PC-3 (cell line): Measurements from ENCODE around the gene SUMF2. TPM values are rescaled to one million over a fixed set of nuclear protein-coding genes. Genes with fewer than 3 reads are reported as not detected.
"Not testable (repeated sequence)": the region's sequence is repeated elsewhere in the genome, so short reads cannot be mapped to it uniquely, and the experiment has no call there.

Source experiments
- ATAC-seq: fragments of 200-7000 bp; cut with Tn5 transposase; 2 replicates; pipeline ENCODE4 v1.9.1; 2020; ENCODE audit warnings: mild to moderate bottlenecking, moderate library complexity
- BruUV-seq: library from RNA; stranded (reverse); fragments of 400-500 nt; replicated peaks from 2 replicates; lab custom pipeline; 2021; lab: Mats Ljungman, UMichigan
- CTCF ChIA-PET: fragments of 300-600 bp; sonication (Branson Sonifier 250); formaldehyde crosslinking; loops from one replicate; lab custom pipeline; 2022; ENCODE audit warnings: antibody characterized with exemption; lab: Charles Lee
- POLR2A ChIA-PET: fragments of 300-600 bp; sonication (Branson Sonifier 250); formaldehyde crosslinking; loops from one replicate; lab custom pipeline; 2022; ENCODE audit warnings: antibody characterized with exemption; ENCODE audit not compliant: unreplicated experiment; lab: Charles Lee
- DNase-seq: peaks from one replicate; pipeline ENCODE4 v3.0.0-alpha.2; 2015
- H2AFZ ChIP-seq: fragments of 300-600 bp; sonication (generic); 2 replicates; pipeline ENCODE4 v1.6.0; 2016; ENCODE audit warnings: antibody characterized with exemption, low read length
- H3F3A ChIP-seq: fragments of 300-600 bp; sonication (generic); one replicate; pipeline ENCODE4 v1.6.0; 2017; ENCODE audit warnings: antibody characterized with exemption, low read length, control low read depth, mild to moderate bottlenecking; ENCODE audit not compliant: unreplicated experiment
- H3K27ac ChIP-seq: fragments of 300-600 bp; sonication (generic); 2 replicates; pipeline ENCODE4 v1.5.1; 2016; ENCODE audit warnings: mild to moderate bottlenecking, low read length
- H3K27me3 ChIP-seq: fragments of 300-600 bp; sonication (generic); 2 replicates; pipeline ENCODE4 v1.6.1; 2016; ENCODE audit warnings: low read length, mixed read lengths
- H3K36me3 ChIP-seq: fragments of 300-600 bp; sonication (generic); 2 replicates; pipeline ENCODE4 v1.6.1; 2016; ENCODE audit warnings: low read depth, mixed run types, low read length, mixed read lengths
- H3K4me1 ChIP-seq: fragments of 300-600 bp; sonication (generic); 2 replicates; pipeline ENCODE4 v1.5.1; 2016; ENCODE audit warnings: low read length; ENCODE audit not compliant: insufficient read depth
- H3K4me2 ChIP-seq: fragments of 300-600 bp; sonication (generic); 2 replicates; pipeline ENCODE4 v1.6.0; 2016; ENCODE audit warnings: low read length
- H3K4me3 ChIP-seq: fragments of 300-600 bp; sonication (generic); 2 replicates; pipeline ENCODE4 v1.5.1; 2016; ENCODE audit warnings: mild to moderate bottlenecking, low read length, mixed read lengths
- H3K79me2 ChIP-seq: fragments of 300-600 bp; sonication (generic); 2 replicates; pipeline ENCODE4 v1.6.1; 2017; ENCODE audit warnings: low read length, mixed read lengths
- H3K9ac ChIP-seq: fragments of 300-600 bp; sonication (generic); 2 replicates; pipeline ENCODE4 v1.6.0; 2016; ENCODE audit warnings: mild to moderate bottlenecking, low read length
- H3K9me2 ChIP-seq: fragments of 300-600 bp; sonication (generic); replicated peaks from 2 replicates; pipeline ENCODE4 v1.6.1; 2016; ENCODE audit warnings: mixed run types, low read length, mixed read lengths
- H3K9me3 ChIP-seq: fragments of 300-600 bp; sonication (generic); 2 replicates; pipeline ENCODE4 v1.6.1; 2016; ENCODE audit warnings: low read length, mixed read lengths
- H4K20me1 ChIP-seq: fragments of 300-600 bp; sonication (generic); 2 replicates; pipeline ENCODE4 v1.6.1; 2016; ENCODE audit warnings: low read length, mixed read lengths
- EZH2 ChIP-seq: fragments of 300-600 bp; sonication (generic); IDR thresholded peaks from one replicate; pipeline ENCODE4 v1.6.1; 2017; ENCODE audit warnings: antibody characterized with exemption, mild to moderate bottlenecking, low read length; ENCODE audit not compliant: unreplicated experiment
- EZH2phosphoT487 ChIP-seq: fragments of 300-600 bp; sonication (generic); IDR thresholded peaks from 2 replicates; pipeline ENCODE4 v1.6.1; 2018; ENCODE audit warnings: mild to moderate bottlenecking, antibody characterized with exemption, low read length, borderline replicate concordance
- intact Hi-C: fragments of 100-400 bp; cut with micrococcal nuclease; formaldehyde crosslinking; loops from 2 replicates; pipeline ENCODE4 v1.9.0; 2023
- total RNA-seq: library from RNA; depleted of rRNA; stranded (reverse); fragments of >200 nt; gene quantifications from 2 replicates; pipeline ENCODE4 v1.2.3, GENCODE V29; 2014
- TF ChIP-seq, protein P1 (sequence below): fragments of 300-600 bp; sonication (generic); conservative IDR thresholded peaks from 2 replicates; pipeline ENCODE4 v1.5.1; 2017; ENCODE audit warnings: antibody characterized with exemption, low read depth, mild to moderate bottlenecking, low read length

SUMF2 gene
- total RNA-seq, 1 experiment from 2014 or later = 65.6 TPM

DNA sequence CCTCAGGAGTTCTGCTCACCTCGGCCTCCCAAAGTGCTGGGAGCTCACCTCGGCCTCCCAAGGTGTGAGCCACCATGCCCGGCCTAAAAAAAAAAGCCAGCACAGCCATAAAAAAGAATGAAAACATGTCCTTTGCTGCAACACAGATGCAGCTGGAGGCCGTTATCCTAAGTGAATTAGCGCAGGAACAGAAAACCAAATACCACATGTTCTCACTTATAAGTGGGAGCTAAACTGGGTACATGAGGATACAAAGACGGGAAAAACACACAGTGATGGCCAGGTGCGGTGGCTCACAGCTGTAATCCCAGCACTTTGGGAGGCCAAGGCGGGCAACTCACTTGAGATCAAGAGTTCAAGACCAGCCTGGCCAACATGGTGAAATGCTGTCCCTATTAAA, 33.7 kb upstream of the SUMF2 start:
- ATAC-seq = no peak
- Histone ChIP-seq H3F3A (no peaks in the 10 kb centered on the region), H3K79me2 (peaks cover 6% of the 10 kb centered on the region), H3K36me3 (no peaks in the 10 kb centered on the region; the same call in 1 of the 2 replicates), H3K9ac (no peak overlapping the region), H3K4me2 (no peak overlapping the region), H3K9me3 (no peaks in the 10 kb centered on the region), H4K20me1 (no peaks in the 10 kb centered on the region), H3K9me2 (no peaks in the 10 kb centered on the region), H3K4me1 (no peaks in the 10 kb centered on the region), H3K4me3 (no peak overlapping the region), H2AFZ (no peak overlapping the region), H3K27me3 (no peaks in the 10 kb centered on the region), H3K27ac (no peak overlapping the region)
- TF ChIP-seq, protein P1, sequence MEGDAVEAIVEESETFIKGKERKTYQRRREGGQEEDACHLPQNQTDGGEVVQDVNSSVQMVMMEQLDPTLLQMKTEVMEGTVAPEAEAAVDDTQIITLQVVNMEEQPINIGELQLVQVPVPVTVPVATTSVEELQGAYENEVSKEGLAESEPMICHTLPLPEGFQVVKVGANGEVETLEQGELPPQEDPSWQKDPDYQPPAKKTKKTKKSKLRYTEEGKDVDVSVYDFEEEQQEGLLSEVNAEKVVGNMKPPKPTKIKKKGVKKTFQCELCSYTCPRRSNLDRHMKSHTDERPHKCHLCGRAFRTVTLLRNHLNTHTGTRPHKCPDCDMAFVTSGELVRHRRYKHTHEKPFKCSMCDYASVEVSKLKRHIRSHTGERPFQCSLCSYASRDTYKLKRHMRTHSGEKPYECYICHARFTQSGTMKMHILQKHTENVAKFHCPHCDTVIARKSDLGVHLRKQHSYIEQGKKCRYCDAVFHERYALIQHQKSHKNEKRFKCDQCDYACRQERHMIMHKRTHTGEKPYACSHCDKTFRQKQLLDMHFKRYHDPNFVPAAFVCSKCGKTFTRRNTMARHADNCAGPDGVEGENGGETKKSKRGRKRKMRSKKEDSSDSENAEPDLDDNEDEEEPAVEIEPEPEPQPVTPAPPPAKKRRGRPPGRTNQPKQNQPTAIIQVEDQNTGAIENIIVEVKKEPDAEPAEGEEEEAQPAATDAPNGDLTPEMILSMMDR = no peak
- TF ChIP-seq EZH2 (no peak), EZH2phosphoT487 (no peak)
- DNase-seq = no peak
- BruUV-seq = no TSS peak
- ChIA-PET CTCF (no interaction called here), POLR2A (no interaction called here)
- intact Hi-C loops = no loop called here

DNA sequence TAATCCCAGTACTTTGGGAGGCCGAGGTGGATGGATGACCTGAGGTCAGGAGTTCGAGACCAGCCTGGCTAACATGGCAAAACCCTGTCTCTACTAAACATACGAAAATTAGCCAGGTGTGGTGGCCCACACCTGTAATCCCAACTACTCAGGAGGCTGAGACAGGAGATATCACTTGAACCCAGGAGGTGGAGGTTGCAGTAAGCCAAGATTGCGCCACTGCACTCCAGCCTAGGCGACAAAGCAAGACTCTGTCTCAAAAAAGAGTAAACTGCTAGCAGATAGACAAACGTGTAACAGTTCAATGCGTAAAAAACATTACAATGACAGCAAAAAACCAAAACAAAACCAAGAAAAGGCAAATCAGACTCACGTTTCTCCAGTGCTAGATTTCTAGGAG, 32.5 kb upstream of the SUMF2 start:
- CTCF ChIA-PET, H3K27me3 ChIP-seq, ATAC-seq, BruUV-seq, intact Hi-C loops, H3K4me3 ChIP-seq, DNase-seq, POLR2A ChIA-PET, H3K4me2 ChIP-seq, H3K9me2 ChIP-seq, H3K27ac ChIP-seq, H3K79me2 ChIP-seq, H2AFZ ChIP-seq, H3K36me3 ChIP-seq, H3K9me3 ChIP-seq, H3K9ac ChIP-seq, H4K20me1 ChIP-seq, H3F3A ChIP-seq, H3K4me1 ChIP-seq: not testable (repeated sequence)

DNA sequence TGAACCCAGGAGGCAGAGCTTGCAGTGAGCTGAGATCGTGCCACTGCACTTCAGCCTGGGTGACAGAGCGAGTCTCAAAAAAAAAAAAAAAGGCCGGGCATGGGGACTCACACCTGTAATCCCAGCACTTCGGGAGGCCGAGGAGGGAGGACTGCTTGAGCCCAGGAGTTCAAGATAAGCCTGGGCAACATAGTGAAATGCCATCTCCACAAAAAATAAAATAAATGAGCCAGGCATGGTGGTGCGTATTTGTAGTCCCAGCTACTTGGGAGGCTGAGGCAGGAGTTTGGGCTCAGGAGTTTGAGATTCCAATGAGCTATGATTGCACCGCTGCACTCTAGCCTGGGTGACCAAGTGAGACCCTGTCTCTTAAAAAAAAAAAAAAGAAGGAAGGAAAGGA, 31.5 kb upstream of the SUMF2 start:
- H3K9ac ChIP-seq, intact Hi-C loops, BruUV-seq, H3F3A ChIP-seq, H3K9me3 ChIP-seq, CTCF ChIA-PET, H2AFZ ChIP-seq, ATAC-seq, H3K27me3 ChIP-seq, H3K4me3 ChIP-seq, DNase-seq, POLR2A ChIA-PET, H3K9me2 ChIP-seq, H3K79me2 ChIP-seq, H3K4me1 ChIP-seq, H3K27ac ChIP-seq, H3K36me3 ChIP-seq, H4K20me1 ChIP-seq: not testable (repeated sequence)
- H3K4me2 ChIP-seq = 0 out of 2 replicates have a peak overlapping the region, but pooled peaks have one; percentile 80
